WI38 (cell line): ENCODE results near the gene TNRC6A.
"Not testable (repeated sequence)": the region's sequence is repeated elsewhere in the genome, so short reads cannot be mapped to it uniquely, and the experiment has no call there.

Source experiments
- H3K4me3 ChIP-seq: 2 replicates; pipeline ENCODE4 v1.5.1; 2011; ENCODE audit warnings: low read depth, mild to moderate bottlenecking, control low read depth, low read length
- TF ChIP-seq, protein P1 (sequence below): IDR thresholded peaks from 2 replicates; pipeline ENCODE4 v1.5.1; 2012; ENCODE audit warnings: low read depth, mild to moderate bottlenecking, control low read depth, low read length

Gene TNRC6A

DNA sequence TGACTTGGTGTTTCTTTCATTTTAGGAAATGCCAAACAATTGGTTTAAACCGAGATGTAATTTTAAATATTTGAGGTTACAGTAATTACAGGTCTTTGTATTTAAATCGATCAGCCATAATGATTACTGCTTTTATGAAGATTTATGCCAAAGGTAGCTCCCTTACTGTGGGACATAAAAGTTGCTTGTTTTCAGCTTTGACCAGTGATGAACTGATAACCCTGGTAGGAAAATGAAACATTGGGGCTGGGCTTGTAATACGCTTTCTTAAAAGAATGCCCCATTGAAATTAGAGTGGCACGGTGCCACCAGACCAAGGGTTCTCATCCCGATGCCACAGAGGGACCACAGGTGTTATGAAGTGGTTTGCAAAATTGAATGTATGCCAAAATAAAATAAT, 7.3 kb downstream of the TNRC6A start:
- no peak overlapping the region for H3K4me3 ChIP-seq
- TF ChIP-seq, protein P1, sequence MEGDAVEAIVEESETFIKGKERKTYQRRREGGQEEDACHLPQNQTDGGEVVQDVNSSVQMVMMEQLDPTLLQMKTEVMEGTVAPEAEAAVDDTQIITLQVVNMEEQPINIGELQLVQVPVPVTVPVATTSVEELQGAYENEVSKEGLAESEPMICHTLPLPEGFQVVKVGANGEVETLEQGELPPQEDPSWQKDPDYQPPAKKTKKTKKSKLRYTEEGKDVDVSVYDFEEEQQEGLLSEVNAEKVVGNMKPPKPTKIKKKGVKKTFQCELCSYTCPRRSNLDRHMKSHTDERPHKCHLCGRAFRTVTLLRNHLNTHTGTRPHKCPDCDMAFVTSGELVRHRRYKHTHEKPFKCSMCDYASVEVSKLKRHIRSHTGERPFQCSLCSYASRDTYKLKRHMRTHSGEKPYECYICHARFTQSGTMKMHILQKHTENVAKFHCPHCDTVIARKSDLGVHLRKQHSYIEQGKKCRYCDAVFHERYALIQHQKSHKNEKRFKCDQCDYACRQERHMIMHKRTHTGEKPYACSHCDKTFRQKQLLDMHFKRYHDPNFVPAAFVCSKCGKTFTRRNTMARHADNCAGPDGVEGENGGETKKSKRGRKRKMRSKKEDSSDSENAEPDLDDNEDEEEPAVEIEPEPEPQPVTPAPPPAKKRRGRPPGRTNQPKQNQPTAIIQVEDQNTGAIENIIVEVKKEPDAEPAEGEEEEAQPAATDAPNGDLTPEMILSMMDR = no peak

- peak overlapping the region; percentile 9; the same call in 1 of the 2 replicates for H3K4me3 ChIP-seq
- TF ChIP-seq, protein P1 = no peak
Measured at GRCh38 chr16:24737391-24737871, 8.0 kb downstream of the TNRC6A start.

- TF ChIP-seq, protein P1 = no peak
- H3K4me3 ChIP-seq = peak overlapping the region; percentile 9; the same call in 1 of the 2 replicates
Measured at GRCh38 chr16:24737916-24738594, 8.6 kb downstream of the TNRC6A start.

DNA sequence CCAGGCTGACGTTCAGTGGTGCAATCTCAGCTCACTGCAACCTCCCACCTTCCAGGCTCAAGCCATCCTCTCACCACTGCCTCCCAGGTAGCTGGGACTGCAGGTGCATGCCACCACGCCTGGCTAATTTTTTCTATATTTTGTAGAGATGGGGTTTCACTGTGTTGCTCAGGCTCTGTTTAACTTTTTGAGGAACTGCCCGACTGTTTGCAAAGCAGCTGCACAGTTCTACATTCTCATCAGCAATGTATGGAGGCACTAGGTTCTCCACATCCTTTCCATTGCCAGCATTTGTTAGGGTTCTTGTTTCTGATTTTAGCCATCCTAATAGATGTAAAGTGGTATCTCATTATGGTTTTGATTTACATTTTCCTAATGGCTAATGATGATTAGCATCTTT, 9.4 kb downstream of the TNRC6A start:
- TF ChIP-seq, protein P1 = no peak
- H3K4me3 ChIP-seq = no peak overlapping the region

- no peak overlapping the region for H3K4me3 ChIP-seq
- TF ChIP-seq, protein P1 = no peak
Measured at GRCh38 chr16:24741862-24742261, 12.4 kb downstream of the TNRC6A start.

- not testable (repeated sequence) for H3K4me3 ChIP-seq
Measured at GRCh38 chr16:24742610-24743009, 13.2 kb downstream of the TNRC6A start.

GRCh38 chr16:24745391-24745790, 15.9 kb downstream of the TNRC6A start:
- TF ChIP-seq, protein P1 = no peak
- no peak overlapping the region for H3K4me3 ChIP-seq

GRCh38 chr16:24745791-24746190, 16.3 kb downstream of the TNRC6A start:
- TF ChIP-seq, protein P1 = no peak
- H3K4me3 ChIP-seq = no peak overlapping the region
